ENCODE data around the gene SLC25A51.

Gene SLC25A51

GRCh38 chr9:37903647-37904444 is at the start of gene SLC25A51:
Gene SLC25A51 (minus strand): TSS chr9:37904127. CDS start chr9:37888550, 15,577 bp downstream.
- DNase-seq (ENCODE audit: low spot score), result peak; percentile 90

- DNase-seq (ENCODE audit: low spot score), result no peak
Observed at GRCh38 chr9:37953206-37953774, 49.4 kb upstream of the SLC25A51 start.

GRCh38 chr9:37952731-37953130 is 48.8 kb upstream of the SLC25A51 start:
- DNase-seq (ENCODE audit: low spot score), result no peak

- no peak for DNase-seq (ENCODE audit: low spot score)
Observed at GRCh38 chr9:37951671-37952449, 47.9 kb upstream of the SLC25A51 start.

GRCh38 chr9:37950561-37950960 is 46.6 kb upstream of the SLC25A51 start:
- no peak for DNase-seq (ENCODE audit: low spot score)

GRCh38 chr9:37949576-37949975 is 45.6 kb upstream of the SLC25A51 start:
- no peak for DNase-seq (ENCODE audit: low spot score)

GRCh38 chr9:37948417-37948980 is 44.6 kb upstream of the SLC25A51 start:
- no peak for DNase-seq (ENCODE audit: low spot score)

GRCh38 chr9:37947977-37948376 is 44.0 kb upstream of the SLC25A51 start:
- no peak for DNase-seq (ENCODE audit: low spot score)

GRCh38 chr9:37947471-37947870 is 43.5 kb upstream of the SLC25A51 start:
- DNase-seq (ENCODE audit: low spot score), result no peak

- no peak for DNase-seq (ENCODE audit: low spot score)
Observed at GRCh38 chr9:37946971-37947370, 43.0 kb upstream of the SLC25A51 start.

- no peak for DNase-seq (ENCODE audit: low spot score)
Observed at GRCh38 chr9:37946041-37946440, 42.1 kb upstream of the SLC25A51 start.

GRCh38 chr9:37944671-37945481 is 40.9 kb upstream of the SLC25A51 start:
- DNase-seq (ENCODE audit: low spot score), result no peak

- DNase-seq (ENCODE audit: low spot score), result no peak
Observed at GRCh38 chr9:37944266-37944650, 40.3 kb upstream of the SLC25A51 start.

- no peak for DNase-seq (ENCODE audit: low spot score)
Observed at GRCh38 chr9:37943345-37944265, 39.7 kb upstream of the SLC25A51 start.

- no peak for DNase-seq (ENCODE audit: low spot score)
Observed at GRCh38 chr9:37942621-37943344, 38.9 kb upstream of the SLC25A51 start.

- no peak for DNase-seq (ENCODE audit: low spot score)
Observed at GRCh38 chr9:37941253-37941652, 37.3 kb upstream of the SLC25A51 start.

- no peak for DNase-seq (ENCODE audit: low spot score)
Observed at GRCh38 chr9:37939575-37940095, 35.7 kb upstream of the SLC25A51 start.

- DNase-seq (ENCODE audit: low spot score), result no peak
Observed at GRCh38 chr9:37938121-37938891, 34.4 kb upstream of the SLC25A51 start.

GRCh38 chr9:37937366-37937765 is 33.4 kb upstream of the SLC25A51 start:
- no peak for DNase-seq (ENCODE audit: low spot score)
